Caco-2 (cell line): ENCODE results near the gene VILL. TPM values are rescaled to one million over a fixed set of nuclear protein-coding genes. Genes with fewer than 3 reads are reported as not detected.

Source experiments
- BruUV-seq: library from RNA; stranded (reverse); fragments of 400-500 nt; replicated peaks from 2 replicates; lab custom pipeline; 2021; lab: Mats Ljungman, UMichigan
- CTCF ChIA-PET: fragments of 300-600 bp; sonication (Branson Sonifier 250); formaldehyde crosslinking; loops from one replicate; lab custom pipeline; 2022; ENCODE audit warnings: antibody characterized with exemption; lab: Charles Lee
- POLR2A ChIA-PET: fragments of 300-600 bp; sonication (Branson Sonifier 250); formaldehyde crosslinking; loops from one replicate; lab custom pipeline; 2022; ENCODE audit warnings: antibody characterized with exemption; lab: Charles Lee
- DNase-seq, 2 experiments: peaks; one replicate each; pipeline versions ENCODE4 v3.0.0 to v3.0.0-alpha.2; 2020 to 2022
- H3K27me3 ChIP-seq: replicated peaks from 2 replicates; pipeline ENCODE4 v1.6.0; 2011; ENCODE audit warnings: low read length; ENCODE audit not compliant: control insufficient read depth, insufficient read depth
- H3K36me3 ChIP-seq: 2 replicates; pipeline ENCODE4 v1.5.1; 2011; ENCODE audit warnings: low read length; ENCODE audit not compliant: control insufficient read depth, insufficient read depth
- H3K4me1 ChIP-seq: fragments of 250-450 bp; sonication (Bioruptor Pico); 2 replicates; pipeline ENCODE4 v1.5.1; 2020; ENCODE audit warnings: mild to moderate bottlenecking
- H3K4me3 ChIP-seq: 2 replicates; pipeline ENCODE4 v1.5.1; 2011; ENCODE audit warnings: low read depth, mild to moderate bottlenecking, control low read depth, low read length
- H3K9me3 ChIP-seq: fragments of 250-450 bp; sonication (Bioruptor Pico); 2 replicates; pipeline ENCODE4 v1.5.1; 2020; ENCODE audit warnings: mild to moderate bottlenecking, moderate library complexity
- H3K27ac Mint-ChIP-seq: one replicate; pipeline ENCODE4 v1.8.0; 2022; ENCODE audit warnings: mixed read lengths; ENCODE audit not compliant: unreplicated experiment
- H3K27me3 Mint-ChIP-seq: one replicate; pipeline ENCODE4 v1.8.0; 2022; ENCODE audit warnings: mixed read lengths; ENCODE audit not compliant: insufficient read depth, unreplicated experiment
- H3K36me3 Mint-ChIP-seq: one replicate; pipeline ENCODE4 v1.8.0; 2022; ENCODE audit warnings: mild to moderate bottlenecking, mixed read lengths; ENCODE audit not compliant: insufficient read depth, unreplicated experiment
- H3K4me1 Mint-ChIP-seq: one replicate; pipeline ENCODE4 v1.8.0; 2022; ENCODE audit warnings: low read depth, mixed read lengths; ENCODE audit not compliant: unreplicated experiment
- H3K4me3 Mint-ChIP-seq: one replicate; pipeline ENCODE4 v1.8.0; 2022; ENCODE audit warnings: mild to moderate bottlenecking, moderate library complexity, mixed read lengths; ENCODE audit not compliant: unreplicated experiment
- H3K9me3 Mint-ChIP-seq: one replicate; pipeline ENCODE4 v1.8.0; 2022; ENCODE audit warnings: mixed read lengths; ENCODE audit not compliant: unreplicated experiment
- CTCF ChIP-seq, 2 experiments: fragments of 200-600 bp in 1 of 2; IDR thresholded peaks; 1 replicate in 1 of 2; 2 replicates in 1 of 2; pipeline versions ENCODE4 v1.5.1 to v1.8.0; 2011 to 2022; ENCODE audit warnings: antibody characterized with exemption in 1 of 2, control low read depth in 1 of 2, inconsistent platforms in 1 of 2, low read depth in 1 of 2, low read length in 1 of 2, mild to moderate bottlenecking in 1 of 2, moderate library complexity in 1 of 2; ENCODE audit not compliant: insufficient read depth in 1 of 2, severe bottlenecking in 1 of 2, unreplicated experiment in 1 of 2
- intact Hi-C: fragments of 100-400 bp; cut with micrococcal nuclease; formaldehyde crosslinking; loops from one replicate; pipeline ENCODE4 v1.10.0; 2022; ENCODE audit not compliant: unreplicated experiment
- total RNA-seq: library from RNA; stranded (reverse); gene quantifications from 2 replicates; pipeline ENCODE4 v1.2.3, GENCODE V29; 2022

The VILL gene
- total RNA-seq, 1 experiment from 2014 or later: 11.7 TPM

GRCh38 chr3:37945156-37945806, 45.3 kb upstream of the VILL start:
- intact Hi-C loops: no loop called here
- Histone ChIP-seq H3K9me3 (no peaks in the 10 kb centered on the region), H3K27me3 (no peaks in the 10 kb centered on the region), H3K36me3 (no peaks in the 10 kb centered on the region), H3K4me3 (no peak overlapping the region), H3K4me1 (peaks cover 39% of the 10 kb centered on the region)
- POLR2A ChIA-PET: interaction anchor here (0.8 kb wide), 1 partner anchor 19 kb away, joined by 3 read pairs; no protein-coding TSS in a partner anchor
- peaks cover 53% of the 10 kb centered on the region for H3K4me1 Mint-ChIP-seq
- no peaks in the 10 kb centered on the region for H3K9me3 Mint-ChIP-seq
- no peak for TF ChIP-seq CTCF (IDR thresholded peaks at IDR 0.05; ENCODE audit: insufficient read depth in 1 of 2, low read depth in 1 of 2, low read length in 1 of 2, severe bottlenecking in 1 of 2, unreplicated experiment in 1 of 2)
- H3K36me3 Mint-ChIP-seq: peaks cover 35% of the 10 kb centered on the region
- peak in 1 of 2 experiments; percentile 54 for DNase-seq
- peak overlapping the region; percentile 69 for H3K27ac Mint-ChIP-seq
- no TSS peak for BruUV-seq
- H3K27me3 Mint-ChIP-seq: no peaks in the 10 kb centered on the region
- CTCF ChIA-PET: no interaction called here
- peak overlapping the region; percentile 47 for H3K4me3 Mint-ChIP-seq

- ChIA-PET POLR2A (interaction anchor here (0.8 kb wide), 1 partner anchor 18 kb away, joined by 3 read pairs; no protein-coding TSS in a partner anchor), CTCF (no interaction called here)
These were observed 44.6 kb upstream of the VILL start for GRCh38 chr3:37945807-37946530.

More at GRCh38 chr3:37945807-37946530, 44.6 kb upstream of the VILL start:
- peak; percentile 86 to 89 for DNase-seq
- Histone ChIP-seq H3K9me3 (no peaks in the 10 kb centered on the region), H3K4me1 (peaks cover 39% of the 10 kb centered on the region), H3K4me3 (no peak overlapping the region), H3K27me3 (no peaks in the 10 kb centered on the region), H3K36me3 (no peaks in the 10 kb centered on the region)
- Mint-ChIP-seq H3K4me3 (peak overlapping the region; percentile 47), H3K27me3 (no peaks in the 10 kb centered on the region), H3K9me3 (no peaks in the 10 kb centered on the region), H3K36me3 (peaks cover 35% of the 10 kb centered on the region), H3K4me1 (peaks cover 53% of the 10 kb centered on the region), H3K27ac (peak overlapping the region; percentile 69)
- no TSS peak for BruUV-seq
- intact Hi-C loops: loop anchor here (1.0 kb wide), 2 partner anchors 10 to 18 kb away; no protein-coding TSS in a partner anchor
- TF ChIP-seq CTCF (IDR thresholded peaks at IDR 0.05; ENCODE audit: insufficient read depth in 1 of 2, low read depth in 1 of 2, low read length in 1 of 2, severe bottlenecking in 1 of 2, unreplicated experiment in 1 of 2): no peak
